GM12873 (cell line): Measurements from ENCODE around the gene KLHL29.

Experiments
- CTCF ChIP-seq: IDR thresholded peaks from 2 replicates; pipeline ENCODE4 v1.5.1; 2012; ENCODE audit warnings: low read depth, mild to moderate bottlenecking, moderate library complexity, low read length, control low read depth; ENCODE audit not compliant: insufficient read depth; ENCODE audit errors: missing control alignments

Gene KLHL29

DNA sequence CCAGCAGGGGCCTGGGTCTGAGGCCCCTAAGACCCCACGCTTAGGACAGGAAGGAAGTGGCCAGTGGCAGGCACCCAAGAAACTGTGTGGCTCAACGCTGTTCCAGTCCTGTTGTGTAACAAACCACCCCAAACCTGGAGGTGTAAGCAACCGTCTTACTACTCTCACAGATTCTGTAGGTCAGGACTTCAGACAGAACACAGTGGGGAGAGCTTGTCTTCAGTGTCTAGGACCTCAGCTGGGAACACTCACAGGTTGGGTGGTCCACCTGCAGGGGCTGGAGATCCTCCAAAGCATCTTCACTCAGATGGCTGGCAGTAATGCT lies 123.0 kb downstream of the KLHL29 start:
- TF ChIP-seq CTCF, result no peak

- no peak for TF ChIP-seq CTCF
Measured at GRCh38 chr2:23509103-23509502, 124.1 kb downstream of the KLHL29 start.

- TF ChIP-seq CTCF, result no peak
Measured at GRCh38 chr2:23509596-23510292, 124.8 kb downstream of the KLHL29 start.

- TF ChIP-seq CTCF, result no peak
Measured at GRCh38 chr2:23510471-23510870, 125.5 kb downstream of the KLHL29 start.

GRCh38 chr2:23512778-23513177 lies 127.8 kb downstream of the KLHL29 start:
- TF ChIP-seq CTCF, result no peak

- TF ChIP-seq CTCF, result no peak
Measured at GRCh38 chr2:23513245-23513871, 128.4 kb downstream of the KLHL29 start.

GRCh38 chr2:23513872-23514793 lies 129.2 kb downstream of the KLHL29 start:
- TF ChIP-seq CTCF, result no peak
